D721Med (cell line): Measurements from ENCODE around the gene ARPC1A.
"Not testable (repeated sequence)": the region's sequence is repeated elsewhere in the genome, so short reads cannot be mapped to it uniquely, and the experiment has no call there.

Experiments
- DNase-seq: peaks from one replicate; pipeline ENCODE4 v3.0.0; 2011; ENCODE audit warnings: low spot score; ENCODE audit not compliant: insufficient read length
- FAIRE-seq: peaks from 2 replicates; lab custom pipeline; 2011; peaks lifted over from hg19 to GRCh38; lab: Jason Lieb, UNC
- TF ChIP-seq, protein P1 (sequence below): IDR thresholded peaks from 2 replicates; pipeline ENCODE4 v1.5.1; 2012; ENCODE audit warnings: mild to moderate bottlenecking, control low read depth; ENCODE audit not compliant: insufficient read depth; ENCODE audit errors: missing control alignments

ARPC1A gene

DNA sequence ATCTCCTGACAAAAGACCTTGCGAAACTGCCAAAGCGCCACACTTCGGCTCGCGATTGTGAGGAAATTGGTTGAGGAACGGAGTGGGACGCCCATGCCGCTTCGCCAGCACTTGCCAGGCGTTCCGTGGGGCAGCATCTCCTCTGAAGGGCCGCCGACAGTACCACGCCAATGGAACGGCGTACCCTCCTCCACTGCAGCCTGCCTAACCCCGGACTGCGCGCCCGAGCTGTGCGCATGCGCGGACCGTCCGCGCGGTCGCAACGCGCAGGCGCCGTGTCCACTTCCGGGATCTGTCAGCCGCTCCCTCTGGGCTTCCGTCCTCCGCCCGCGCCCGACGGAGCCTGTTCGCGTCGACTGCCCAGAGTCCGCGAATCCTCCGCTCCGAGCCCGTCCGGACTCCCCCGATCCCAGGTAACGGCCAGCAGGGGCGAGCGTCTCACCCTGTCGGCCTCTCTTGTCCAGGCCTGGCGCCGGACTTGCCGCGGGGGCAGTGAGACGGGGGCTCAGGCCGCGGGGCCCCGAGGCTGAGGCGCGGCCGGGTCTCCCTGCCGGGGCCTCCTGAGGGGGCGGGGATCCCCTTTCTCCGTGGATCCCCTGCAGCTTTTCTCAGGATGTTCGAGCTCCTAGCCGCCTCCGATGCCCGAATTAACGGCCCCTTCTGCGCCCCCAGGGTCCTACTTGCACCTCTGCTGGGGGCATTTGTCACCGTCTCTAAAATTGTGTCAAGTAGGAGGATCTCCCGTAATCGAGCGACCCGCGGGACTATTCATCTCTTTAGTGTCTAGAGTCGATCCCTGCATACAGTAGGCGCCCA, at the start of gene ARPC1A:
Gene ARPC1A (plus strand): TSS at position 307 of the 816 bp plus-strand sequence. CDS start 7,456 bp downstream, outside the sequence.
- peak; percentile 84 for DNase-seq
- TF ChIP-seq, protein P1, sequence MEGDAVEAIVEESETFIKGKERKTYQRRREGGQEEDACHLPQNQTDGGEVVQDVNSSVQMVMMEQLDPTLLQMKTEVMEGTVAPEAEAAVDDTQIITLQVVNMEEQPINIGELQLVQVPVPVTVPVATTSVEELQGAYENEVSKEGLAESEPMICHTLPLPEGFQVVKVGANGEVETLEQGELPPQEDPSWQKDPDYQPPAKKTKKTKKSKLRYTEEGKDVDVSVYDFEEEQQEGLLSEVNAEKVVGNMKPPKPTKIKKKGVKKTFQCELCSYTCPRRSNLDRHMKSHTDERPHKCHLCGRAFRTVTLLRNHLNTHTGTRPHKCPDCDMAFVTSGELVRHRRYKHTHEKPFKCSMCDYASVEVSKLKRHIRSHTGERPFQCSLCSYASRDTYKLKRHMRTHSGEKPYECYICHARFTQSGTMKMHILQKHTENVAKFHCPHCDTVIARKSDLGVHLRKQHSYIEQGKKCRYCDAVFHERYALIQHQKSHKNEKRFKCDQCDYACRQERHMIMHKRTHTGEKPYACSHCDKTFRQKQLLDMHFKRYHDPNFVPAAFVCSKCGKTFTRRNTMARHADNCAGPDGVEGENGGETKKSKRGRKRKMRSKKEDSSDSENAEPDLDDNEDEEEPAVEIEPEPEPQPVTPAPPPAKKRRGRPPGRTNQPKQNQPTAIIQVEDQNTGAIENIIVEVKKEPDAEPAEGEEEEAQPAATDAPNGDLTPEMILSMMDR = no peak
- no peak for FAIRE-seq

DNA sequence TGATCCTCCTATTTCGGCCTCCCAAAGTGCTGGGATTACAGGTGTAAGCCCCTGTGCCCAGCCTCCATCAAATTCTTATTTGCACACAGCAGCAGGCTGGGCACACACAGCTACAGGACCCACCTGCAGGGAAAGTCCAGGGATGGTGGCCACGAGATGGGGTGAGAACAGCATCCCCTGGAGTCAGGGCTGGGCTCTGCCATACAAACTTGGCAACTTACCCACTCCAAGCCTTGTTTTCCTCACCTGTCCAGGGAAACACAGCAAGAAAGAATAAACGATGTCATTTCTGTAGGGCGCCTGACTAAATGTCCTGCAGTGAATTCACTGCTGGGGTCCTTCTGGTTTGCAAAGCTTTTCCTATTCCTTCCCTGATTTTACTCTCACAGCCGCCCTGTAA, 47.5 kb upstream of the ARPC1A start:
- no peak for FAIRE-seq
- TF ChIP-seq, protein P1 = no peak
- no peak for DNase-seq

DNA sequence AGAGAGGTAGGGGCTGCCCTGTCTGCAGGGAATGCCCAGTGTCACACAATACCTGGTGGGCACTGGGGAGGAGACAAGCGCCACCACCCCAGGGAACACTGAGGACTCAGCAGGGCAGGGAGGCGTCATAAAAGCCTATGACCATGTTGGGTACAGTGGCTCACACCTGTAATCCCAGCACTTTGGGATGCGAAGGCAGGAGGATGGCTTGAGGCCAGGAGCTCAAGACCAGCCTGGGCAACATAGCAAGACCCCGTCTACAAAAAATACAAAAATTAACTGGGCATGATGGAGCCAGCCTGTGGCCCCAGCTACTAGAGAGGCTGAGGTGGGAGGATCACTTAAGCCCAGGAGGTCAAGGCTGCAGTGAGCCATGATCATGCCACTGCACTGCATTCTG, 41.5 kb upstream of the ARPC1A start:
- not testable (repeated sequence) for FAIRE-seq

DNA sequence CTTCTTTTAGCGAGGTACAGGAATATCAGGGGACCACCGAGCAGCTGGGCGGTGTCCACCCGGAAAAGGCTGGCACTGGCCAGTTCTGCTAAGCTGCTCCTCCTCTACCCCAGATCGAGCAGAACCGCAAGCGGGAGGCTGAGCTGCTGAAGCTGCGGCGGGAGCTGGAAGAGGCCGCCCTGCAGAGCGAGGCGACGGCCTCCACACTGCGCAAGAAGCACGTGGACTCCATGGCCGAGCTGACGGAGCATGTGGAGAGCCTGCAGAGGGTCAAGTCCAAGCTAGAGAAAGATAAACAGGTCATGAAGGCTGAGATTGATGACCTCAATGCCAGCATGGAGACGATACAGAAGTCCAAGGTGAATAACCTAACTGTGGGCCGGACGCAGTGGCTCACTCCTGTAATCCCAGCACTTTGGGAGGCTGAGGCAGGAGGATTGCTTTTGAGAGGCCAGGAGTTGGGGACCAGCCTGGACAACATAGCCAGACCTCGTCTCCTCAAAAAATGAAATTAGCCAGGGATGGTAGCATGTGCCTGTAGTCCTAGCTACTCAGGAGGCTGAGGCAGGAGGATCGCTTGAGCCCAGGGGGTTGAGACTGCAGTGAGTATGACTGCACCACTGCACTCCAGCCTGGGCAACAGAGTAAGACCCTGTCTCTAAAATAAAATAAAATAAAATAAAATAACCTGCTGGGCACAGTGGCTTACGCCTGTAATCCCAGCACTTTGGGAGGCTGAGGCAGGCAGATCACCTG, 37.7 kb upstream of the ARPC1A start:
- no peak for DNase-seq
- FAIRE-seq = no peak
- TF ChIP-seq, protein P1 = no peak

More for the DNA sequence above, 41.5 kb upstream of the ARPC1A start:
- not testable (repeated sequence) for DNase-seq

DNA sequence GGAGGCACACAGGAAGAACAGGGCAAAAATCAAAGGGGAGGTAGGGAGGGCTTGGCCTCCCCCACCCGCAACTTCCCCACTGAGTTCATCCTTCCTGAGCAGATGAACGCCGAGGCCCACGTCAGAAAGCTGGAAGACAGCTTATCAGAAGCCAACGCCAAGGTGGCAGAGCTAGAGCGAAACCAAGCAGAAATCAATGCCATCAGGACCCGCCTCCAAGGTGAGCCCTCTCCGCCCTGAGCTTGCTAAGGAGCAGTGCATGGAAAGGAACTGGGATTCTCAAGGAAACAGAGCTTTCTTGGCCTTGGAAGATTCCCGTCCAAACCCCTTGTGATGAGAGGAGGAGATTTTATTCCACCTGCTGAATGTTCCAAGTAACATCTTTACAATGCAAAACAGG, 36.5 kb upstream of the ARPC1A start:
- TF ChIP-seq, protein P1 = no peak
- FAIRE-seq (no peak), DNase-seq (no peak)

DNA sequence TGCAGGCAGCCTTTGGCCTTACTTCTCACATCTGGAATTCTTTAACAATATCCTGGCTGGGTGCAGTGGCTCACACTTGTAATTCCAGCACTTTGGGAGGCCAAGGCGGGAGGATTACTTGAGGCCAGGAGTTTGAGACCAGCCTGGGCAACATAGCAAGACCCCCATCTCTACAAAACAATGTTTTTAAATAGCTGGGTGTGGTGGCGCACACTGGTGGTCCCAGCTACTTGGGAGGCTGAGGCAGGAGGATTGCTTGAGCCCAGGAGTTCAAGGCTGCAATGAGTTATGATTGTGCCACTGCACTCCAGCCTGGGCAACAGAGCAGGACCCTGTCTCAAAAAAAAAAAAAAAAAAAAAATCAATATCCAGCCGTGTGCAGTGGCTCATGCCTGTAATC, 35.5 kb upstream of the ARPC1A start:
- FAIRE-seq, DNase-seq: not testable (repeated sequence)

DNA sequence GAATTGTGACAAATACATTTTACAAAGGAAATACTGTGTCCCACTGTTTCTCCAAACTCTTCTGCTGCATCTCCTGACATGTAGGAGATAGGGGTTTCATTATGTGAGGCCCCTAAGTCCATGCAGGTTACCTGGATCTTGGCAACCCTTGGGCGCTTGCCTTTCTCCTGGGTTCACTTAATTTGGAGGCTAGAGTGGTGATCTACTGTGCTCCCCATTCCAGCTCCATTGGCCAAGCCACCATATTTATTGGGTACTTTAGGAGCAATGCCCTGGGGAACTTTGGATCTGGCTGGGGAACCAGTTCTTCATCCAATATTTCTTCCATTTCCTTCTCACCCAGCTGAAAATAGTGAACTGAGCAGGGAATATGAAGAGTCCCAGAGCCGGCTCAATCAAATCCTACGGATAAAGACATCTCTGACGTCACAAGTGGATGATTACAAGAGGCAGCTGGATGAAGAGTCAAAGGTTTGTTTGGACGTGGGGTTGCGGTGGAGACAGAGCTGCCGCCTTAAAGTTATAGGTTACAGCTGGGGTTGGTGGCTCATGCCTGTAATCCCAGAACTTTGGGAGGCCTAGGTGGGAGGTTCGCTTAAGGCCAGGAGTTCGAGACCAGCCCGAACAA, 34.6 kb upstream of the ARPC1A start:
- no peak for DNase-seq

More for the DNA sequence above, 34.6 kb upstream of the ARPC1A start:
- FAIRE-seq = no peak
- TF ChIP-seq, protein P1 = no peak
